ENCODE data around the gene SLC25A51.

Gene SLC25A51

GRCh38 chr9:37903647-37904444 lies at the start of gene SLC25A51:
Gene SLC25A51 (minus strand): TSS chr9:37904127. CDS start chr9:37888550, 15,577 bp downstream.
- in situ Hi-C loops (cut with HindIII; ENCODE audit: low sequenced_read_pairs) = loop anchor here (25.0 kb wide), 1 partner anchor 158 kb away; the partner anchor contains the start of gene SHB

GRCh38 chr9:37953206-37953774 lies 49.4 kb upstream of the SLC25A51 start:
- in situ Hi-C loops (cut with HindIII; ENCODE audit: low sequenced_read_pairs) = no loop called here

DNA sequence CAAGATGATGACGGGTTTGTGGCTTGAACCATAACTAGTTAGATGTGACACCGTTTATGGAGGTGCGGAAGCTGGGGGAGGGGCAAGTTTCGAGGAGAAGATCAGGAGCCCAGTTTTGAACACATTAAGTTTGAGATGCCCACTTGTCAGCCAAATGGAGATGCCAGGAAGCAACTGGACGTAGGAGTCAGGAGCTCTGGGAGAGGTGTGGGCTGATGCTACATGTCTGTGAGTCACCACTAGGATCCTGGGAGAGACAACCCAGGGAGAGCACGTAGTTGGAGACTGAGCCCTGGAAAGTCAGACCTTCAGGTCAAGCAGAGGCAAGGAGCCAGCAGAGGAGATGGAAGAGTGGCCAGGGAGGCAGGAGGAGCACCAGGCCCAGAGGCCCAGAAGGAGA lies 48.8 kb upstream of the SLC25A51 start:
- in situ Hi-C loops (cut with HindIII; ENCODE audit: low sequenced_read_pairs) = no loop called here

DNA sequence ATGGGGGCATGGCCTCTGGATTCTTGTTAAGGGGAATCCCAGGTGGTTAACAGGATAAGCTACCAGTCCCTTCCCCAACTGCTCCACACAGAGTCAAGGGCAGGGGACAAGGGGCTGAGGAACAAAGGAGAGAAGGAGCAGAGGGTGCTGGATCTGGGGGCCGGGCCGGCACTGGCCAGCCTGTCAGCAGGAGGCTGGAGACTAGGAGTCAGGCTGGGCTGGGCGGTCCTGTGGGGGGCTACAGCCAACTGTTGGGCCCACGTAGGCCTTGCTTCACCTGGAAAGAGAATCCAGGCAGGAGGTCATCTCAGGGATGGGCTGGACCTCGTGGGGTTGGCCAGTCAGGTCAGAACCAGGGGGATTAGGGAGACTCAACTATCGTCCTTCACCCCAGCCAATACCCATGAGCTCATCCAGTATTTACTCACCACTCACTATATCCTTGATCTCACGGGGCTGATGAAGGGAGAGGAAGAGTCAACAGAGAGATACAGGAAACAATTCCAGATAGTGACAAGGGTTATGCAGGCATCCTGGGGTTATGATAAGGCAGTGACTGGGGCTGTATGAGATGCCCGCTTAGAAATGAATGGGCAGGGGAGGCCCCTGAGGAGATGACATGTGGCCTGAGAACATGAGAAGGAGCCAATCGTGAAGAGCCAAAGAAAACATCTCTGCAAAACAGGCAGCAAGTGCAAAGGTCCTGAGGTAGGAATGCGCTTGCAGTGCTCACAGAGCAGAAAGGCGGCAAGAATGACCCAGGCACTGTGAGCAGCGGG lies 47.9 kb upstream of the SLC25A51 start:
- in situ Hi-C loops (cut with HindIII; ENCODE audit: low sequenced_read_pairs) = no loop called here

DNA sequence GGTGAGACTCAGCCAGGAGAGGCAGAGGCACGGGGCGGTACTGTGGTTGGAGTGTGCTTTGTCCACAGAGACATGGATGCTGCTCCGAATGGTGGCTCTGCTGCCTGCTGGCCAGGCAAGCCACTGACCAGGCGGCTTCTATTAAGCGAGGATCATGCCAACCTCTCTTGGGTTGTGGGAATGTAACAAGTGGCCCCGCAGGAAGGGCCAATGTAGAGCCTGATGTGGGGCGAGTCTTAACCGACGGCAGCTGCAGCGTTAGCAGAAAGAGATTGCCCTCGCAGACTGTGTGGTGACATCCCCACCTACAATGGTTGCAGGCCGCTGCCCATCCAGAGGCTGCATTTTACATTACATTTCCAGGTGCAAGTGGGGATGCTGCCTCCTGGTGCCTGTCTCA lies 46.6 kb upstream of the SLC25A51 start:
- in situ Hi-C loops (cut with HindIII; ENCODE audit: low sequenced_read_pairs) = no loop called here

- in situ Hi-C loops (cut with HindIII; ENCODE audit: low sequenced_read_pairs) = no loop called here
Observed at GRCh38 chr9:37949576-37949975, 45.6 kb upstream of the SLC25A51 start.

DNA sequence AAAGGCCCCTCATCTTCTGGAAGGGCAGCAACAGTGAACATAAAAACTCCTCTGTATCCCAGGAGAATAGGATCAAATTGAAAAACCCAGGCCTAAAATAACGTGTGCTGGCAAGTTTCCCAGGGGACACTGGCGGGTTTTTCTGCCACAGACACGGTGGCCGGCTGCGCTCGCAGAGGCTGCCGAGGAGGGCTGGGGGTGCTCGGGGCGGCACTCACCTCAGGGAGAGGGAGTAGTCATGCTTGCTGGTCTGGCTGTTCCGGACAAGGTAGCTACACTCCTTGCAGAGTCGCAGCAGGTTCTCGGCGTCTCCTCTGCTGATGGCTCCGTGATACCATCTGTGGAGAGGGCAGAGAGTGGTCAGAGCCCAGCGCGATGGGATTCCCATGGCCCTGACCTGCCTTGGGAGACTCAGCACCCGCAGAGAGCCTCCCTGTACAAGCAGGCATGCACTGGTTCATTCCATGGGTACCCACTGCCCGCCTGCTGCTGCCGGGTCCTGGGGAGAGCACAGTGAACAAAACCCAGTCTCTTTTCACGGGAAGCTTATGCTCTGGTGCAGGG lies 44.6 kb upstream of the SLC25A51 start:
- in situ Hi-C loops (cut with HindIII; ENCODE audit: low sequenced_read_pairs) = no loop called here

GRCh38 chr9:37947977-37948376 lies 44.0 kb upstream of the SLC25A51 start:
- in situ Hi-C loops (cut with HindIII; ENCODE audit: low sequenced_read_pairs) = no loop called here

DNA sequence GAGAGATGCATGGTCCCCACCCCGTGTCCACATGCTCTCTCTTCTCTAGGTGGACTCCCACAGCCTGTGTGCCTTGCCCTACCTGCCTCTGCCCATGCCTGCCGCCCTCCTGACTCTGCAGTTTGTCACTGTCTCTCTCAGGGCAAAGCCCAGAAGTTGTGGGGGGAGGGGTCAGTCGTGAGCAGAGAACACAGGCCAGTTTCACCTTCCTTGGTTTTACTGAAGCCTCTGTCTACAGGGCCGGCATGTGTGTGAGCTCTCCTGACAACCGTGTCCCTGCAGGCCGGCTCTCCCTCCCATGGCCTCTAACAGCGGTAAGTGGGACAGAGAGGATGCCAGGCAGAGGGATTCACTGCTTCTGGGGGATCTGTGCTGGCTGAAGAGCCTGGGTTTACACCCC lies 43.5 kb upstream of the SLC25A51 start:
- in situ Hi-C loops (cut with HindIII; ENCODE audit: low sequenced_read_pairs) = no loop called here

- in situ Hi-C loops (cut with HindIII; ENCODE audit: low sequenced_read_pairs) = no loop called here
Observed at GRCh38 chr9:37946971-37947370, 43.0 kb upstream of the SLC25A51 start.

GRCh38 chr9:37946041-37946440 lies 42.1 kb upstream of the SLC25A51 start:
- in situ Hi-C loops (cut with HindIII; ENCODE audit: low sequenced_read_pairs) = no loop called here

GRCh38 chr9:37944671-37945481 lies 40.9 kb upstream of the SLC25A51 start:
- in situ Hi-C loops (cut with HindIII; ENCODE audit: low sequenced_read_pairs) = no loop called here

- in situ Hi-C loops (cut with HindIII; ENCODE audit: low sequenced_read_pairs) = no loop called here
Observed at GRCh38 chr9:37944266-37944650, 40.3 kb upstream of the SLC25A51 start.

DNA sequence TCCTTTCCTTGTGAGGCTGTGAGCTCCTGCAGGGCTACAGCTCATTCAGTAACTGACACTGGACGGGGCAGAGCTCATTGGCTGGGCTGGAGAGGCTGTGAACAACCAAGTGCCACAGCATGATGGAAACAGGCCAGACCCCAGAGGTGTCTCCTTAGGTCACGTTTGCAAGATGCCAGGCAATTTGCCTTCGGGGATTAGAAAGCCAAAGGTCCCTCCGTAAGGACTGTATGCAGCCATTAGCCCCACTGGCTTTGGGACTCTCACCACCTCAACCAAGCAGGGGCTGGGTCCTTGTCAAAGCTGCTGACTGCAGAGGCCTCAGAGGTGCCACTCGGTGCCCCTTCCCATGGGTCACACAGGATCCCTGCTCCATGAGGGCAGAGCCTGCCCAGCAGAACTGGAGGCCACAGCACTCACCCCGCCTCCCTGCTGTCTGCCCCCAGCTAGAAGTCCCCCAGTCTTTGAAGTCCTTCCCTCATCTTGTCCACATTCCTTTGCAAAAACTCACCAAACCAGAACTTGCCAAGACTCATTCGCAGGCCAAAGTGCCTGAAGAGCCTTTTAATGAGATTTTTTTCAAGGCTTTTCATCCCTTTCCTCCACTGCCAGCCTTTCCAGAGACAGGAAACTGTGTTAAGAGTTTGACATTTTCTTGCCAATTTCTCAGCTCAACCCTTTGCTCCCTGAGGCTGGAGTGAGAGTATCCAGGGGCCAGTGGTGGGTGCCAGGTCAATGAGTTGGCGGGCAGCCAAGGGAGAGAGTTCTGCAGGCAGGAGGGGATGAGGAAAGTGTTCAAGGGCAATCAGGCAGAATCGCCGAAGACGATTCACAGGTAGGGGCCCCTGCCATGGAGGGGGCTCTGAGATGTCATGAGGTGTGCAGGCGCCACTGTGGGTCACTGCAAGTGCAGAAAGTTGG lies 39.7 kb upstream of the SLC25A51 start:
- in situ Hi-C loops (cut with HindIII; ENCODE audit: low sequenced_read_pairs) = no loop called here

- in situ Hi-C loops (cut with HindIII; ENCODE audit: low sequenced_read_pairs) = no loop called here
Observed at GRCh38 chr9:37942621-37943344, 38.9 kb upstream of the SLC25A51 start.

GRCh38 chr9:37941253-37941652 lies 37.3 kb upstream of the SLC25A51 start:
- in situ Hi-C loops (cut with HindIII; ENCODE audit: low sequenced_read_pairs) = no loop called here

- in situ Hi-C loops (cut with HindIII; ENCODE audit: low sequenced_read_pairs) = no loop called here
Observed at GRCh38 chr9:37939575-37940095, 35.7 kb upstream of the SLC25A51 start.

DNA sequence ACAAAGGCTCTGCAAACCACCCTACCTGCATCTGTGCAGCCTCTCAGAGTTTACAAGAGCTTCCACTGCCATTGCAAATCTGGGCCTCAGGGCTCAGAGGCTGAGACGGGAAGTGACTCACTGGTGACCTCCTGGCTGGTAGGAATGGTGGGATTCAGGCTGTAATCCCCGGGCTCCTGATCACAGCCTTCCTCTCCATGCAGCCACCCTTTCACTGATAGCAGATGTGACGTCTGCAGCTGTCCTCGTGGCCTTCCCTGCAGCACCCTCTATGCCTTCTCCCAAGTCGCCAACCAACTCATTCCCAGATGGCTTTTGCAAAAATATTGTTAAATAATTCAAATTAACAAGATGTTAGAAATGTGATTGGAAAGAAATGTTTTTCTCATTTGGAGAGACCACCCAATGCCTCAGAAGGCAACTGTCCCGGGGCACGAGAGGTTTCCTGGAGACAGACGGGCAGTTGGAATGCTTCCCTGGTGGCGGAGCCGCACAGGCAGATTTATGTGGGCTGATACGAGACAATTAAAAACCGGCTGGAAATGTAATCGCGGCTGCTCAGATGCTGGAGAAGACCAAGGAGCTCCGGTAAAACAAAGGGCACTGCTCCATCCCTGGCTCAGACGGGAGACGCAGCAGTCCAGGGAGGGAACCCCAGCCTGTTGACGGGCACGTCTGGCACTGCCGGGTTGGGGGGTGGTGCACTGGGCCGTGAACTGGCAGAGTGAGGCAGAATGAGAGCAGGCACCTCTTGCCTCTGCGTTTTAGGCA lies 34.4 kb upstream of the SLC25A51 start:
- in situ Hi-C loops (cut with HindIII; ENCODE audit: low sequenced_read_pairs) = no loop called here

All from endothelial cell of hepatic sinusoid (primary cell).